GM12864 (cell line): ENCODE results near the gene PMM2.
"Not testable (repeated sequence)": the region's sequence is repeated elsewhere in the genome, so short reads cannot be mapped to it uniquely, and the experiment has no call there.

Experiments
- DNase-seq: peaks from one replicate; pipeline ENCODE4 v3.0.0-alpha.2; 2011; ENCODE audit warnings: low read depth
- H3K4me3 ChIP-seq: 2 replicates; pipeline ENCODE4 v1.5.1; 2011; ENCODE audit warnings: mild to moderate bottlenecking, low read depth, low read length, control low read depth
- TF ChIP-seq, protein P1 (sequence below): IDR thresholded peaks from 2 replicates; pipeline ENCODE4 v1.5.1; 2011; ENCODE audit warnings: low read depth, mild to moderate bottlenecking, moderate library complexity, low read length, control low read depth, inconsistent platforms; ENCODE audit errors: missing control alignments

The PMM2 gene

DNA sequence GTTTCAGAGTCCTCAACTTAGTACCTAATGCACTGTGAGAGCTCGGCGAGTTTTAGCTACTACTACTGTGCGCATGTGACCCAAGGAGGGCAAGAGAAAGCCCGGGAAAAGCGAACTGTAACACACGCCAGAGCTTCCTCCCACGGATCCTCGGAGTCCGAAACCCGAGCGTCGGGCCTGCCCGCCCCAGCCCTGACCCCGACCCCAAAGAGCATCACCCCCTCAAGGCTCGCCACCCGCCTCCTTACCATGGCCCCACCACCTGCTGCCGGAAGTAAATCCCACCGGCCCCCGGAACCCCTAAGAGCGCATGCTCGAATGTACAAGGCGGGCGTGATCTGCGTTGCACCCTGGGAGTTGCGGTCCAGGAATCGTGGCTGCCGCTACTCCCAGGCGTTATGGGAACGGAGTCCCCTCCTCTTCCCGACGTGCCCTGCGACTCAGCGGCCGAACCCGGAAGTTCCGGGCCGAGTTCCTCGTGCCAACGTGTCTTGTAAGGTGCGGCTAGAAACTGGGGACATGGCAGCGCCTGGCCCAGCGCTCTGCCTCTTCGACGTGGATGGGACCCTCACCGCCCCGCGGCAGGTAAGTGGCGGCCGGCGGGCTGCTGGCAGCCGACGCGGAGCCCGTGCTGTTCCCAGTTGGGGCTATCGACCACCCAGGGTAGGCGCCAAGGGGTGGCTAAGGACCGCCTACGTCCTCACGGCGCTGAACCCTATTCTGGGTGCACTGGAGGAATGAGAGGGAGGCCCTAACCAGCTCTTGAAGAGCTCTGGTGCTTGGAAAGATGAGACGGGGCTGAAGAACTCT is at the start of gene PMM2, which contains the start of gene TMEM186:
PMM2 (plus strand) TSS at position 476 of the 810 bp plus-strand sequence; CDS start at position 520, 44 bp downstream.
TMEM186 (minus strand) TSS at position 276 of the 810 bp plus-strand sequence; CDS start at position 251, 25 bp downstream.
- TF ChIP-seq, protein P1, sequence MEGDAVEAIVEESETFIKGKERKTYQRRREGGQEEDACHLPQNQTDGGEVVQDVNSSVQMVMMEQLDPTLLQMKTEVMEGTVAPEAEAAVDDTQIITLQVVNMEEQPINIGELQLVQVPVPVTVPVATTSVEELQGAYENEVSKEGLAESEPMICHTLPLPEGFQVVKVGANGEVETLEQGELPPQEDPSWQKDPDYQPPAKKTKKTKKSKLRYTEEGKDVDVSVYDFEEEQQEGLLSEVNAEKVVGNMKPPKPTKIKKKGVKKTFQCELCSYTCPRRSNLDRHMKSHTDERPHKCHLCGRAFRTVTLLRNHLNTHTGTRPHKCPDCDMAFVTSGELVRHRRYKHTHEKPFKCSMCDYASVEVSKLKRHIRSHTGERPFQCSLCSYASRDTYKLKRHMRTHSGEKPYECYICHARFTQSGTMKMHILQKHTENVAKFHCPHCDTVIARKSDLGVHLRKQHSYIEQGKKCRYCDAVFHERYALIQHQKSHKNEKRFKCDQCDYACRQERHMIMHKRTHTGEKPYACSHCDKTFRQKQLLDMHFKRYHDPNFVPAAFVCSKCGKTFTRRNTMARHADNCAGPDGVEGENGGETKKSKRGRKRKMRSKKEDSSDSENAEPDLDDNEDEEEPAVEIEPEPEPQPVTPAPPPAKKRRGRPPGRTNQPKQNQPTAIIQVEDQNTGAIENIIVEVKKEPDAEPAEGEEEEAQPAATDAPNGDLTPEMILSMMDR, result no peak
- peak within 1 kb of the TSS; percentile 98 for H3K4me3 ChIP-seq
- peak; percentile 95 for DNase-seq

DNA sequence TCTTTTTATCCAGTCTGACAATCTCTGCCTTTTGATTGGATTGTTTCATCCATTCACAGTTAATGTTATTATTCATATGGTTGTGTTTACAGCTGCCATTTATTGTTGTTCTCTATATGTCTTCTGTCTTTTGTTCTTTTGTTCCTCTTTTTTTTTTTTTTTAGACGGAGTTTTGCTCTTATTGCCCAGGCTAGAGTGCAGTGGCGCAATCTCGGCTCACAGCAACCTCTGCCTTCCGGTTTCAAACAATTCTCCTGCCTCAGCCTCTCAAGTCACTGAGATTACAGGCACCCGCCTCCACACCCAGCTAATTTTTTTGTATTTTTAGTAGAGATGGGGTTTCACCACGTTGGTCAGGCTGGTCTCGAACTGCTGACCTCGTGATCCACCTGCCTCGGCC is 48.7 kb upstream of the PMM2 start:
- not testable (repeated sequence) for DNase-seq, H3K4me3 ChIP-seq

DNA sequence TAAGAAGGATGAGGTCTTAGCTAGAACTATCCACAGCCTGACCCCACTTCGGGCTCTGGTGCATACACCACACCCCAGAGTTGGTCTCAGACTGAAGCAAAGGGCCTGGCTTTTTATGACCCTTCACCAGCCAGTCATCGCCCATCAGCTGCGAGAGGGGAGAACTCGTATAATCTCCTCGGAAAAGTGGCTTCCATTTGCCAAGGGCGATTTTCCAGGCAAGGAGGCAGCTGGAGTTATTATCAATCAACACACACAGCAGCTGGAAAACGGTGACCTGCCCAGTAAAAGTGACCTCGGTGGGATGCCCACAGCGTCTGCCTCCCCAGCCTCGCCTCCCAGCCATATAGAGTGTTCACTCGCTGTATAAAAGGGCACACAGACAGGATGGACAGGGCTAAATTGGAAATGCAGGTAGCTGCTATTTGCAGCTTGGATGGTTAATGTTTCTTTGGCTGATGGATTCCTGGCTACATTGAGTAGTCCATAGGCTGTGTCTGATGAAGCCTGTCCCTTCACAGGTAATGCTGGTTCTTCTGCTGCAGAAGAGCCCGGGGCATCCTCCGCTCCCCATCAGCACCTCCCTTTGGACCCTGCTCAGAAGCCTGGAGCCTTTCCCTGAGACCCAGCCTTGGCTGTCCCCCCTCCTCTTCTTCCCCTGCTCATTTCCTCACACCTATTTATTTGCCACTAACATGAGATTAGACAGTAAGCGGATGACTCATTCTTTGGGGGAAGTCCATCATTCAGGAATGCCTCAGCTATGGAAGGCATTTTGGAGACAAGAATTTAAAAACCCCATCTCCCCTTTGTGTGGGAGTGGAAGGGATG is 45.9 kb upstream of the PMM2 start:
- TF ChIP-seq, protein P1, result no peak
- H3K4me3 ChIP-seq, result no peak overlapping the region
- DNase-seq, result no peak

DNA sequence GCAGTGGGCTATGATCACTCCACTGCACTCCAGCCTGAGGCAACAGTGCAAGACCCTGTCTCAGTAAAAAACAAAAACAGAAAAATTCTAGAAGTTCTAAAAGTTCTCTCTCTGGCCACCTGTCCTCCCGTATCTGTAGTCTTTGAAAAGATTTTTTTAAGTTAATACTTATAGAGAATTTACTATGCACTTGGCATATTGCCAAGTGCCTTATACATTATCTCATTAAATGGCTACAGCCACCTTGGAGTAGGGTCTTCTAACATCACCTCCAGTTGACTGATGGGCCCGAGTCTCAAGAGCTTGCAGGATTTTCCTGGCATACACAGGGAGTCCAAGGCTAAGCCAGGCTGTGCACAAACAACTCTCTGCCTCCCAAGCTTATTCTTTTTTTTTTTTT is 44.9 kb upstream of the PMM2 start:
- no peak for DNase-seq
- no peak overlapping the region for H3K4me3 ChIP-seq
- TF ChIP-seq, protein P1, result no peak

DNA sequence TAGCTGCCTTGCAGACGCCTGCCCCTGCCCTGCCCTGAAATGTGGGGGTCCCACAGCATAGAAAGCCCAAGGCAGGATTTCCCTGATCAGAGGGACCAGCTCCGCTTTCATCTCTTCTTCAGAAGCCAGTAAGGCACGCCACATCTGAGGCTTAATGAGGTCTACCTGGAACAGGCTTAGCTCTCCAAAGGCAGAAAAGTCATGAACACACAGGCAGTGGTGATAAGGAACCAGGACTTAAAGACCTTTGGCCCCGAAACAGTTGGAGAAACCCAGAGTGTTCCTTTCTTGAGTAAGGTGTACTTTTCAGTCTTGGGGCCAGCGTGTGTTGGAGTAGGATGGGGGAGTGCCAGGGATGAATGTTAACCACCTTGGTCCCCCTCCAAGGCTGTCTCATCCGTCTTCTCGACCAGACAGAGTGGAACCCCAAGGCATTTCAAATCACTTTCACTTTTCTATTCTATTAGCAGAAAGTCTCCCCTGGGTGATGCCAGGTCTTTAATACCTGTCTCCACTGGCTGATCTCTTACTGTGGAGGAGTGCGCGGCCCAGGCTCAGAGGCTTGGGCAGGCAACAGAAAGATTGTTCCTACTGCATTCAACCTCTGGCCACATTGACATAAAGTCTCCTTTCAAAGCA is 44.1 kb upstream of the PMM2 start:
- TF ChIP-seq, protein P1, result no peak
- H3K4me3 ChIP-seq, result no peak overlapping the region
- DNase-seq, result no peak

DNA sequence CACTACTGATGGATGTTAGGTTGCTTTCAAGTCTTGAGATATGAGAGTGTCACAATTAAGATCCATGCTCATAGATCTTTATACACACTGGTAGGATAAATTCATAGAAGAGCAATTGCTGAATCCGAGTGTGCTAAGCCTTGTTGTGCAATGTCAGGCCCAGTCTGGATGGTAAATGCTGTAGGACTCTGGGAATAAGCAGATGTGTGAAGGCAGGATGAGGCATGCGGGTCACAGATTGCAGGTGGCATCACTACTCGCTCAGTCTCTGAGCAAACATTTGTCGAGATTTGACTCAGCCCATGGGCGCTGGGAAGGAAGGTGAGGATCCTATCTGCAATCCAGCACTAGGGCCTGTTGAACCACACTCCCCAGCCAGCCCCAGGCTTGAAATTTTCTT is 40.9 kb upstream of the PMM2 start:
- DNase-seq, result peak; percentile 10
- TF ChIP-seq, protein P1, result no peak
- no peak overlapping the region for H3K4me3 ChIP-seq

DNA sequence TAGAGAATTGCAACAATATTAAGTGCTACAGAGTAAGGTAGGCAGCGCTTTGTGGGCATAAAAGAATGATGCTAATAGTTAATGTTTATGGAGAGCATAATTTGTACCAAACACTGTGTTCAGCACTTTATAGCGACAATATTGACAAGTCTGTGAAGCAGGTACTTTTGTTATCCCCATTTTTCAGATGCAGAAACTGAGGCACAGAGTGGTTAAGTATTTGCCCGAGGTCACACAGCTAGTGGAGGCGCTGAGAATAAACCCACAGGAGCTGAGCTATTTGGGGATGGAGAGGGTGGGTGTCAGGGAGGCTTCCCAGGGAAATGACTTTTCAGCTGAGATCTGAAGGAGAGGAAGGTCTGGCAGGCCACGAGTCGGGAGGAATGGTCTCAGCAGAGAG is 39.6 kb upstream of the PMM2 start:
- TF ChIP-seq, protein P1, result no peak
- no peak overlapping the region for H3K4me3 ChIP-seq
- DNase-seq, result no peak
